ENCODE results near the gene HSD17B3. TPM values are rescaled to one million over a fixed set of nuclear protein-coding genes. Genes with fewer than 3 reads are reported as not detected.

Gene HSD17B3
- total and polyA plus RNA-seq, 2 experiments from 2014 or later, result not detected

DNA sequence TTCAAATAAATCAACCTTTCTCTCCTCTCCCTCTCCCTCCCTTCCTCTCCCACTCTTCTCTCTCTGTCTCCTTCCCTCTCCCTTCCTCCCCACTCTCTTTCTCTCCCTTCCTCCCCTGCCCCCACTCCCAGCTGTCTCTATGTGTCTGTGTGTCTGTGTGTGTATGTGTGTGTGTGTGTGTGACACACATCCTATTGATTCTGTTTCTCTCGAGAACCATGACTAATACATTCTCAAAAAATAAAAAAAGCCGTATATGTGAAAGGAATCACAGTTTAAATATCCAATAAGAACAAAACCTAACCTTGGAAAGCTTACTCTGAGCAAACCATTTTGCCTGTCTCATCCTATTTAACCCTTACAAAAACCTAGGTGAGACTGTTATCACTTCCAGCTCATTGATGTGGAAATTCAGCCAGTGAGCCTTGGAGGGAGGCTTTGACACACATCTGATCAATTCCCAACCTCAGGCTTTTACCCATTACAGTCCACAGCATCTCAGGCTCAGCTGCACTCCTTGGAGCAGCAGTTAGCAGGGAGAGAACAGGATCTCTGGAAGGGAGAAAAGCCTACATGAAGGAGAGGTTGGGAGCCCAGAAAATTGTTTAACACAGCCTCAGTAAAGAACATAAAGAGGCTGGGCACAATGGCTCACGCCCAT is 8.3 kb downstream of the HSD17B3 start:
- Mint-ChIP-seq H3K27me3 (ENCODE audit: insufficient read depth, low read depth, poor library complexity) (peaks cover 7% of the 10 kb centered on the region), H3K4me3 (no peak overlapping the region), H3K9me3 (peaks cover 10% of the 10 kb centered on the region; the same call in 2 of the 3 replicates), H3K4me1 (peaks cover 14% of the 10 kb centered on the region), H3K36me3 (ENCODE audit: low read depth) (peaks cover 13% of the 10 kb centered on the region), H3K27ac (no peak overlapping the region)
- H4K20me1 ChIP-seq (replicated peaks; ENCODE audit: insufficient read depth), result no peaks in the 10 kb centered on the region
- DNase-seq (ENCODE audit: low spot score) (peak; percentile 18), ATAC-seq (no peak; the same call in 2 of the 3 replicates)
- no peak overlapping the region for H3K4me3 ChIP-seq
- H3K4me1 ChIP-seq (ENCODE audit: insufficient read depth), result peaks cover 19% of the 10 kb centered on the region
- no peaks in the 10 kb centered on the region for H3K27me3 ChIP-seq (ENCODE audit: insufficient read depth)
- no peak overlapping the region for H3K4me2 ChIP-seq
- no peaks in the 10 kb centered on the region for H3F3A ChIP-seq (replicated peaks; ENCODE audit: low read depth)
- no peak for TF ChIP-seq CREB1 (CRISPR knock-in tag; IDR thresholded peaks at IDR 0.05; ENCODE audit: low read depth)
- no peak for TF ChIP-seq EZH2phosphoT487 (IDR thresholded peaks at IDR 0.05; ENCODE audit: unreplicated experiment)
- TF ChIP-seq JUNB (IDR thresholded peaks at IDR 0.05; ENCODE audit: unreplicated experiment), result no peak
- TF ChIP-seq NANOG (IDR thresholded peaks at IDR 0.05; ENCODE audit: borderline replicate concordance), result no peak
- TF ChIP-seq, protein P1, sequence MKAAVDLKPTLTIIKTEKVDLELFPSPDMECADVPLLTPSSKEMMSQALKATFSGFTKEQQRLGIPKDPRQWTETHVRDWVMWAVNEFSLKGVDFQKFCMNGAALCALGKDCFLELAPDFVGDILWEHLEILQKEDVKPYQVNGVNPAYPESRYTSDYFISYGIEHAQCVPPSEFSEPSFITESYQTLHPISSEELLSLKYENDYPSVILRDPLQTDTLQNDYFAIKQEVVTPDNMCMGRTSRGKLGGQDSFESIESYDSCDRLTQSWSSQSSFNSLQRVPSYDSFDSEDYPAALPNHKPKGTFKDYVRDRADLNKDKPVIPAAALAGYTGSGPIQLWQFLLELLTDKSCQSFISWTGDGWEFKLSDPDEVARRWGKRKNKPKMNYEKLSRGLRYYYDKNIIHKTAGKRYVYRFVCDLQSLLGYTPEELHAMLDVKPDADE (IDR thresholded peaks at IDR 0.05), result no peak
- no peak for TF ChIP-seq STAT1 (IDR thresholded peaks at IDR 0.05; ENCODE audit: unreplicated experiment)
- no peak for TF ChIP-seq ZNF462 (CRISPR knock-in tag; IDR thresholded peaks at IDR 0.05)
- TF ChIP-seq, protein P2, sequence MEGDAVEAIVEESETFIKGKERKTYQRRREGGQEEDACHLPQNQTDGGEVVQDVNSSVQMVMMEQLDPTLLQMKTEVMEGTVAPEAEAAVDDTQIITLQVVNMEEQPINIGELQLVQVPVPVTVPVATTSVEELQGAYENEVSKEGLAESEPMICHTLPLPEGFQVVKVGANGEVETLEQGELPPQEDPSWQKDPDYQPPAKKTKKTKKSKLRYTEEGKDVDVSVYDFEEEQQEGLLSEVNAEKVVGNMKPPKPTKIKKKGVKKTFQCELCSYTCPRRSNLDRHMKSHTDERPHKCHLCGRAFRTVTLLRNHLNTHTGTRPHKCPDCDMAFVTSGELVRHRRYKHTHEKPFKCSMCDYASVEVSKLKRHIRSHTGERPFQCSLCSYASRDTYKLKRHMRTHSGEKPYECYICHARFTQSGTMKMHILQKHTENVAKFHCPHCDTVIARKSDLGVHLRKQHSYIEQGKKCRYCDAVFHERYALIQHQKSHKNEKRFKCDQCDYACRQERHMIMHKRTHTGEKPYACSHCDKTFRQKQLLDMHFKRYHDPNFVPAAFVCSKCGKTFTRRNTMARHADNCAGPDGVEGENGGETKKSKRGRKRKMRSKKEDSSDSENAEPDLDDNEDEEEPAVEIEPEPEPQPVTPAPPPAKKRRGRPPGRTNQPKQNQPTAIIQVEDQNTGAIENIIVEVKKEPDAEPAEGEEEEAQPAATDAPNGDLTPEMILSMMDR (conservative IDR thresholded peaks at IDR 0.05; ENCODE audit: low read depth in 2 of 2), result no peak
- no peak for TF ChIP-seq EZH2 (IDR thresholded peaks at IDR 0.05; ENCODE audit: low read depth, unreplicated experiment)
- TF ChIP-seq ZNF331 (CRISPR knock-in tag; IDR thresholded peaks at IDR 0.05; ENCODE audit: low read depth), result no peak
- TF ChIP-seq ZNF114 (CRISPR knock-in tag; IDR thresholded peaks at IDR 0.05), result no peak
- TF ChIP-seq, protein P3, sequence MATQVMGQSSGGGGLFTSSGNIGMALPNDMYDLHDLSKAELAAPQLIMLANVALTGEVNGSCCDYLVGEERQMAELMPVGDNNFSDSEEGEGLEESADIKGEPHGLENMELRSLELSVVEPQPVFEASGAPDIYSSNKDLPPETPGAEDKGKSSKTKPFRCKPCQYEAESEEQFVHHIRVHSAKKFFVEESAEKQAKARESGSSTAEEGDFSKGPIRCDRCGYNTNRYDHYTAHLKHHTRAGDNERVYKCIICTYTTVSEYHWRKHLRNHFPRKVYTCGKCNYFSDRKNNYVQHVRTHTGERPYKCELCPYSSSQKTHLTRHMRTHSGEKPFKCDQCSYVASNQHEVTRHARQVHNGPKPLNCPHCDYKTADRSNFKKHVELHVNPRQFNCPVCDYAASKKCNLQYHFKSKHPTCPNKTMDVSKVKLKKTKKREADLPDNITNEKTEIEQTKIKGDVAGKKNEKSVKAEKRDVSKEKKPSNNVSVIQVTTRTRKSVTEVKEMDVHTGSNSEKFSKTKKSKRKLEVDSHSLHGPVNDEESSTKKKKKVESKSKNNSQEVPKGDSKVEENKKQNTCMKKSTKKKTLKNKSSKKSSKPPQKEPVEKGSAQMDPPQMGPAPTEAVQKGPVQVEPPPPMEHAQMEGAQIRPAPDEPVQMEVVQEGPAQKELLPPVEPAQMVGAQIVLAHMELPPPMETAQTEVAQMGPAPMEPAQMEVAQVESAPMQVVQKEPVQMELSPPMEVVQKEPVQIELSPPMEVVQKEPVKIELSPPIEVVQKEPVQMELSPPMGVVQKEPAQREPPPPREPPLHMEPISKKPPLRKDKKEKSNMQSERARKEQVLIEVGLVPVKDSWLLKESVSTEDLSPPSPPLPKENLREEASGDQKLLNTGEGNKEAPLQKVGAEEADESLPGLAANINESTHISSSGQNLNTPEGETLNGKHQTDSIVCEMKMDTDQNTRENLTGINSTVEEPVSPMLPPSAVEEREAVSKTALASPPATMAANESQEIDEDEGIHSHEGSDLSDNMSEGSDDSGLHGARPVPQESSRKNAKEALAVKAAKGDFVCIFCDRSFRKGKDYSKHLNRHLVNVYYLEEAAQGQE (IDR thresholded peaks at IDR 0.05; ENCODE audit: unreplicated experiment), result no peak
- TF ChIP-seq POLR2AphosphoS5 (IDR thresholded peaks at IDR 0.05; ENCODE audit: low read depth), result no peak
- H3K9me2 ChIP-seq (ENCODE audit: insufficient read depth), result peaks cover 9% of the 10 kb centered on the region; the same call in 1 of the 2 replicates
- no peak overlapping the region for H3K27ac ChIP-seq (ENCODE audit: low read depth)
- no peaks in the 10 kb centered on the region for H3K79me2 ChIP-seq (replicated peaks; ENCODE audit: insufficient read depth)
- H3K36me3 ChIP-seq (ENCODE audit: insufficient read depth), result no peaks in the 10 kb centered on the region
- H2AFZ ChIP-seq, result peak overlapping the region; percentile 49; the same call in 1 of the 2 replicates

All from GM23338 (cell line).